ENCODE data around the gene HIVEP2. TPM values are rescaled to one million over a fixed set of nuclear protein-coding genes. Genes with fewer than 3 reads are reported as not detected.

HIVEP2 gene
- total RNA-seq, 4 donors from 2014 or later, result 8.6 to 19.3 (median 12.7) TPM

- WGBS, 2 donors, result 52 to 53% methylated on average over 4 of the region's 4 CpGs
Measured at GRCh38 chr6:142867355-142867801, 77.6 kb downstream of the HIVEP2 start.

DNA sequence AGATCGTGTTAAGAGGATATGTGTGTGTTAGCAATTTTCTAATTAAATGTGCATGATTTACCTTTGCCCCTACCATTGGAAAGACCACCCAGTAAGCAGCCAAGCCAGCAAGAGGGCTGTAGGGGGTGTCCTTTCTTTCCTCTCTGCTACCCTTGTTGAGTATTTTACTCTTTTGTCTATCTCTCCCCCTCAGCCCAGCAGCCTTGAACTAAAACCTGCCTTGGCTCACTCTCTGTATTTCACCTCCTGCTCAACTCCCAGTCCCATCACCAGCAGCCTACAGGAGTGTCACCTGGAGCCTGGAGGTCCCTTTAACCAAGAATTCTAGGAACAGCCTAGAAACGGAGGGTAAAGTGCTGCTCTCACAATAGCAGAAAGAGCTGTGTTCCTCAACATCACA lies 81.0 kb downstream of the HIVEP2 start:
- WGBS, 2 donors, result 61 to 69% methylated on average over 2 of the region's 2 CpGs
- Histone ChIP-seq H3K27me3 (no peaks in the 10 kb centered on the region), H3K27ac (no peak overlapping the region), H3K9me3 (no peaks in the 10 kb centered on the region), H3K4me3 (no peak overlapping the region), H3K36me3 (no peaks in the 10 kb centered on the region), H3K4me1 (peaks cover 4 to 29% (median 11%) of the 10 kb centered on the region in 3 donors)
- DNase-seq, result no peak
- intact Hi-C loops (cut with DNase I), result no loop called here
- no peak for TF ChIP-seq POLR2A (IDR thresholded peaks at IDR 0.05)
- no peak for TF ChIP-seq CTCF (IDR thresholded peaks at IDR 0.05)

More at GRCh38 chr6:142867355-142867801, 77.6 kb downstream of the HIVEP2 start:
- Histone ChIP-seq H3K27me3 (no peaks in the 10 kb centered on the region), H3K27ac (peak overlapping the region in 3 of 4 donors; percentile 34 to 52 (median 35)), H3K36me3 (no peaks in the 10 kb centered on the region), H3K4me1 (peaks cover 4 to 47% (median 25%) of the 10 kb centered on the region in 3 donors), H3K4me3 (peak overlapping the region in 1 of 4 donors; percentile 41), H3K9me3 (no peaks in the 10 kb centered on the region)
- DNase-seq, result no peak
- no peak for TF ChIP-seq CTCF (IDR thresholded peaks at IDR 0.05)
- no peak for TF ChIP-seq POLR2A (IDR thresholded peaks at IDR 0.05)
- intact Hi-C loops (cut with DNase I), result no loop called here

DNA sequence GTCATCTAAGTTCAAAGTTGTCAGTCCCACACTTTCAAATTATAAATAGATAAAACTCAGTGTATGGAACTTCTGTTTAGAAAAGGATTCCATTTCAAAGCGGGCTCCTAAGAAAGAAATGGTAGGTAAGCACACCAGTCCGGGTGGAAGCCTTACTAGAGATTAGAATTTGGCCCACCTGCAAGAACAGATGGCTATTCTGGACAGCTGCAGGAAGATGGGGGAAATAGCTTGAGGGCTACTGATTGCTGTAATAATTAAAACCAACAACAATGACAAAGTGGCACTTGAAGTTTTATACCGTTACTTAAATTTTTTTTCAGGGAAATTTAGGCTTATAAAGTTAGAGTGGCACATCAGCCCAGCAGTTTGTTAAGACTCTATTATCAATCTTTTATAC lies 83.3 kb downstream of the HIVEP2 start:
- H3K4me1 ChIP-seq, result peaks cover 0 to 13% (median 0%) of the 10 kb centered on the region in 3 donors
- H3K36me3 ChIP-seq, result no peaks in the 10 kb centered on the region
- WGBS, 2 donors, result 61 to 64% methylated on average over 3 of the region's 3 CpGs
- no peaks in the 10 kb centered on the region for H3K27me3 ChIP-seq
- no peak overlapping the region for H3K4me3 ChIP-seq
- no peak for DNase-seq
- no peak overlapping the region for H3K27ac ChIP-seq
- H3K9me3 ChIP-seq, result no peaks in the 10 kb centered on the region
- TF ChIP-seq CTCF (IDR thresholded peaks at IDR 0.05) (no peak), POLR2A (IDR thresholded peaks at IDR 0.05) (no peak)
- intact Hi-C loops (cut with DNase I), result no loop called here

DNA sequence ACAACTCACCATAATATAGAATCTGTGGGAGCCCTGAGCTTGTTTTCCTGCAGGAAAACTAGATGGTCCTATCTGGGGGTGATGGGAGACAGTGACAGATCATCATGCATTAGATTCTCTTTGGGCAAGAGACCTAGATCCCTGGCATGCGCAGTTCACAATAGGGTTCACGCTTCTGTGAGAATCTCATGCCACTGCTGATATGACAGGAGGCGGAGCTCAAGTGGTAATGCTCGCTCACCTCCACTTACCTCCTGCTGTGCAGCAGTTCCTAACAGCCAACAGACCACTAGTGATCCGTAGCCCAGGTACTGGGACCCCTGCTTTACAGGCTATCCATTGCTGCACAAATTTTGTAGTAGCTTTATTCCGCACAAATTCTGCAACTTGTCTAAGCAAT lies 84.5 kb downstream of the HIVEP2 start:
- Histone ChIP-seq H3K27ac (no peak overlapping the region), H3K4me1 (peaks cover 0 to 18% (median 0%) of the 10 kb centered on the region in 3 donors), H3K4me3 (no peak overlapping the region), H3K36me3 (no peaks in the 10 kb centered on the region), H3K27me3 (no peaks in the 10 kb centered on the region), H3K9me3 (no peaks in the 10 kb centered on the region)
- intact Hi-C loops (cut with DNase I), result no loop called here
- 82 to 95% methylated on average over 6 of the region's 6 CpGs for WGBS, 2 donors
- no peak for TF ChIP-seq POLR2A (IDR thresholded peaks at IDR 0.05)
- TF ChIP-seq CTCF (IDR thresholded peaks at IDR 0.05), result no peak
- DNase-seq, result no peak

- intact Hi-C loops (cut with DNase I), result no loop called here
- DNase-seq, result no peak
- TF ChIP-seq POLR2A (IDR thresholded peaks at IDR 0.05) (no peak), CTCF (IDR thresholded peaks at IDR 0.05) (no peak)
- Histone ChIP-seq H3K9me3 (no peaks in the 10 kb centered on the region), H3K27me3 (no peaks in the 10 kb centered on the region), H3K4me3 (peak overlapping the region in 1 of 4 donors; percentile 10), H3K4me1 (peaks cover 12 to 38% (median 15%) of the 10 kb centered on the region in 3 donors), H3K27ac (peak overlapping the region in 2 of 4 donors; percentile 25 to 58), H3K36me3 (no peaks in the 10 kb centered on the region)
- WGBS, 2 donors, result 58 to 62% methylated on average over 3 to 4 of the region's 9 CpGs
Measured at GRCh38 chr6:142857796-142858555, 87.0 kb downstream of the HIVEP2 start.

All from esophagus squamous epithelium (tissue), 5 donors.